Stomach smooth muscle (tissue), 2 donors: ENCODE results near the gene PGM1.

Experiments
- H3K27ac ChIP-seq: one replicate; pipeline ENCODE4 v1.7.0; 2013; ENCODE audit warnings: mild to moderate bottlenecking, low read length, inconsistent platforms
- H3K27me3 ChIP-seq, 2 donors: one replicate each; pipeline ENCODE4 v1.7.0; 2013; ENCODE audit warnings: low read length in 2 of 2; ENCODE audit not compliant: insufficient read depth in 2 of 2, control insufficient read depth in 1 of 2
- H3K36me3 ChIP-seq, 2 donors: one replicate each; pipeline ENCODE4 v1.7.0; 2013; ENCODE audit warnings: low read length in 2 of 2; ENCODE audit not compliant: control insufficient read depth in 2 of 2, insufficient read depth in 2 of 2
- H3K4me1 ChIP-seq: one replicate; pipeline ENCODE4 v1.7.0; 2013; ENCODE audit warnings: low read length; ENCODE audit not compliant: control insufficient read depth, insufficient read depth
- H3K4me3 ChIP-seq, 2 donors: one replicate each; pipeline ENCODE4 v1.7.0; 2013; ENCODE audit warnings: low read length in 2 of 2
- H3K9ac ChIP-seq, 2 donors: one replicate each; pipeline ENCODE4 v1.7.0; 2013; ENCODE audit warnings: low read length in 2 of 2, mild to moderate bottlenecking in 1 of 2
- H3K9me3 ChIP-seq, 2 donors: one replicate each; pipeline ENCODE4 v1.7.0; 2013; ENCODE audit warnings: low read length in 2 of 2; ENCODE audit not compliant: control insufficient read depth in 2 of 2
- donor health status: healthy.
- donor health status: Pancreatic carcinoma.

PGM1 gene

DNA sequence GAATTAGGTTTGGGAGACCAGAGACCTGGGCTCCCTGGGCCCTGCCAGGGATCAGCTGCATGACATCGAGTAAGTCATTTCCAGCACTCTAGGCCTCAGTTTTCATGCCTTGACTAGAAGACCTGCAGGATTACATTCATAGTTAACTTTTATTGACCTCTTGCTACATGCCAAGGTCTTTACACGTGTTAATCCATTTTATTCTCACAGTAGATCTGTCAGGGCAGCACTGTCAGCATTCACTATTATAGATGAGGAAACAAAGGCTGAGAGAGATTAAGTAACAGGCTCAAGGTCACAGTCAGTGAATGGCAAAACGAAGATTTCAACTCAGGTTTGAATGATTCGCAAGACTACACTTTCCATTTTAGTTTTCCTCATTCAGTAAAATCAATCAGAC is 37.0 kb downstream of the PGM1 start:
- Histone ChIP-seq H3K27me3 (no peaks in the 10 kb centered on the region), H3K27ac (no peak overlapping the region), H3K9ac (no peak overlapping the region), H3K36me3 (peaks cover 18 to 26% of the 10 kb centered on the region in 2 donors), H3K4me1 (no peaks in the 10 kb centered on the region), H3K9me3 (no peaks in the 10 kb centered on the region), H3K4me3 (no peak overlapping the region)

DNA sequence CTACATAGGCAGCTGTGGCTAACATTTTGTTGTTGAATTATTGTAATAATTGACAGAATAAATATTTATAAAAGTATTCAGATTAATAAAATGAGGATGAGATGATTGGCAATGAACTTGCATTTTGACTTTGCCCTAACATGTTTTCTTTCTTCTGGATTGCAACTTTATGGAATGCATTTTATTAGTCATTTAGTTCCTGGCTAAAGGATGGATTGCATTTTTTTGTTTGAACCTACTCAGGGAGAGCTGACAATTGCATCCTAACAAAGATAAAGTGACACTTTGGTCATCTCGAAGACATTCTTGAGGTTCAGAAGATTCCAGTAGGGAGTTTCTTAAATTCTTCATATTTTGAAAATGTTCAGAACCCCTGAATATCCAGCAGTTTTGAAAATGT is 37.5 kb downstream of the PGM1 start:
- no peak overlapping the region for H3K9ac ChIP-seq
- no peaks in the 10 kb centered on the region for H3K27me3 ChIP-seq
- H3K27ac ChIP-seq, result no peak overlapping the region
- no peak overlapping the region for H3K4me3 ChIP-seq
- H3K36me3 ChIP-seq, result peaks cover 18 to 26% of the 10 kb centered on the region in 2 donors
- H3K9me3 ChIP-seq, result no peaks in the 10 kb centered on the region
- H3K4me1 ChIP-seq, result no peaks in the 10 kb centered on the region

DNA sequence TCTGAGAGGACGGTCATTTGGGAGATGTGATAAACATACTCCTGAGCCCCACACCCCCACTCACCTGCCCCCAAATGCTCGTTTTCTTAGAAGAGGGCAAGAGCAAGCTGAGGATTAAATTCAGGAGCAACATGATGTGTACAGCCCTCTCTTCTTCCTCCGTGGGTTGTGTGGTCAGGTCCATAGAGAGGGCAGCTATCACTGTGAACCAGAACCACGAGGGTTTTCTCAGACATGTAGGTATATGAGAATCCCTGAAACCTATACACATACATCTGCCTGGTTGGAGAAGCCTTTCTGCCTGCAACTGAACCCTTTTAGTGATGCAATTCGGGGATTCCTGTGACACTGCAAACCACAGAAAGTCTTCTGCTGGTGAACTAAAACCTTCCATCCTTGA is 38.9 kb downstream of the PGM1 start:
- Histone ChIP-seq H3K27ac (no peak overlapping the region), H3K4me3 (no peak overlapping the region), H3K9me3 (no peaks in the 10 kb centered on the region), H3K27me3 (no peaks in the 10 kb centered on the region), H3K36me3 (peaks cover 25 to 35% of the 10 kb centered on the region in 2 donors), H3K4me1 (no peaks in the 10 kb centered on the region), H3K9ac (no peak overlapping the region)

DNA sequence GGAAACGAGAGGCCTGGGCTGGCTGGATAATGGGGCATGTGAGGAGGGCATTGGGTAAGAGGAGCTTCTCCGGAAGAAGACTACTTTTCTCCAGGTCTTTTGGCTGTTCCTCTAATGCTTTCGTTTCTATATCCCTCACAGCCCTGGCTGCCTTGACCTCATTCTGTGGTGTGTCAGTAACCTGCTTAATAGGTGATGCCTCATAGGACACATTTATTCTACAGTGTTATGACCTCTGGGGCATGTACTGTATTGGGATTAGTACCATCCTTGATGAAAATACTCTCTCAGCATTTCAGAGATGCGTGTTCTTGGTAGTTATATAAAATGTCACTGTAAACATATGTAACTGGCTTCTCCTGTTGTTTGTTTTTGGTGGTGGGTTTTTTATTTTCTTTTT is 40.1 kb downstream of the PGM1 start:
- Histone ChIP-seq H3K27ac (no peak overlapping the region), H3K27me3 (no peaks in the 10 kb centered on the region), H3K4me3 (no peak overlapping the region), H3K9ac (no peak overlapping the region), H3K4me1 (no peaks in the 10 kb centered on the region), H3K36me3 (peaks cover 28 to 46% of the 10 kb centered on the region in 2 donors), H3K9me3 (no peaks in the 10 kb centered on the region)

DNA sequence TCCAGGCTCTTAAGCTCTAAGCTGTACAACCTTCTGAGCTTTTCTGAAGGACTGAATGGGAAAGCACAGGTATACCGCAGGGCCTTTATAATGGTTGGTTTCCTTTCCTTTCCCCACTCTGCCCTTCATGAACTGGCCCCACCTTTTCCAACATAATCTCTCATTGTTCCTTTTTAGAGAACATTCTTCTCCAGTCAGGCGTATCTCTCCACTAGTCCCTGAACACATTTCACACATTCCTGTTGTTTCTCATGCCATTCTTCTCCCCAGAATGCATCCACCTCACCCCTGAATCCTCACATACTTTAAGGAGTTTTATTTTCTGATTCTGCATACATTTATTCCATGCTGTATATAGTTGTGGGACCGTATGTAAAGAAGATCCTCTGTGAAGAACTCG is 41.3 kb downstream of the PGM1 start:
- H3K4me1 ChIP-seq, result no peaks in the 10 kb centered on the region
- no peak overlapping the region for H3K9ac ChIP-seq
- H3K27ac ChIP-seq, result no peak overlapping the region
- H3K36me3 ChIP-seq, result peaks cover 32 to 50% of the 10 kb centered on the region in 2 donors
- H3K9me3 ChIP-seq, result no peaks in the 10 kb centered on the region
- no peaks in the 10 kb centered on the region for H3K27me3 ChIP-seq
- no peak overlapping the region for H3K4me3 ChIP-seq

DNA sequence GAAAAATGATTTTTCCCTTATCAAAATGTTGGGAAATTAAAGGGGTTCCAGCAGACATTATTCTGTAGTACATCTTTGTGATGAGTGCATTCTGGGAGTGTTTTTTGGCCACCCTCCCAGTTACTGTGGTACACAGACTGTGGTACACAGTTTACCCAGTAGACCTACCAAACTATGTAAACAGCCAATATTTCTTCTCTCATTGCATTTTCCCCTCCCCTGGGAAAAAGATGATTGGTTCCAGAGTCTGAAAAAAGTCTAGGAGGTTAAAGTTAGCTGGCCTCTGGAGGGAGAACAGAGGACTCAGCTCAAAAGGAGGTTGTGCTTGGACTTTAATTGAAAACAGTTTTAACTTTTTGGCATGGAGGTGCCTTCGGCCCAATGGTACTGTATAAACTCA is 42.5 kb downstream of the PGM1 start:
- H3K27ac ChIP-seq, result no peak overlapping the region
- H3K36me3 ChIP-seq, result peaks cover 26 to 44% of the 10 kb centered on the region in 2 donors
- no peak overlapping the region for H3K9ac ChIP-seq
- H3K9me3 ChIP-seq, result no peaks in the 10 kb centered on the region
- no peaks in the 10 kb centered on the region for H3K4me1 ChIP-seq
- H3K27me3 ChIP-seq, result no peaks in the 10 kb centered on the region
- no peak overlapping the region for H3K4me3 ChIP-seq

DNA sequence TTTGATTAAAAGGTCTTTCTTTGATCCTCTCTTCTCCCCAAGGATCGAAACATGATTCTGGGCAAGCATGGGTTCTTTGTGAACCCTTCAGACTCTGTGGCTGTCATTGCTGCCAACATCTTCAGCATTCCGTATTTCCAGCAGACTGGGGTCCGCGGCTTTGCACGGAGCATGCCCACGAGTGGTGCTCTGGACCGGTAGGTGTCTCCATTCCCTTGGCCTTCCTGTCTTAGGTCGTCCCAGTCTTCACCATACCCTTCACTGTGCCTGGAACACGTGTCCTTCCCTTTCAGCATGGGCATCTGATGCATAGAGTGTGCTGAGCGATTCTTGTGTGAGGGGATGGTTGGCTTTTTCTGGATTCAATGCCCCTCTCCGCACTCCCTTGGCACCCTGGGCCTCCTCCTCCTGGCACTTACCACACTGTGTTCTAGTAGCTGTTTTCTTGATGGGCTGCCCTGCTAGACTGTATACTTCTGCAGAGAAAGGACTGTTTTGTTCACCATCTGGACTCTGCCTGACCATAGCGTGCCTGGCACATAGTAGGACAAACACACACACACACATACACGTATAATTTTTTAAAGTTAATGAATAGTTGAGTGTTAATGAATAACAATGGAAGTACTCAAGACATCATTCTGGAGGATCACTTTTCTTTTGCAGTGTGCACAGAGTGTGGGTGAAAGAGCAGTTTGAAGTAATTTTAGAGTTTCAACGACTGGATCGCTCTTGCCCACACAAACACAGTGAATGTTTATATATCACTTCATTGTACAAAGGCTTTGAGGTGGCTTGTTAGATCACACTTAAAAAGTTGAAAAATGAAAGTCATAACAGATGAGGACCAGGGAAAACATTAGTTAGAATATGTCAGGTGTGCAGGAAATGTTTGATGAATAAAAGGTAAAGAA is 43.2 kb downstream of the PGM1 start:
- Histone ChIP-seq H3K9me3 (no peaks in the 10 kb centered on the region), H3K27me3 (no peaks in the 10 kb centered on the region), H3K4me3 (no peak overlapping the region), H3K27ac (no peak overlapping the region), H3K36me3 (peaks cover 25 to 39% of the 10 kb centered on the region in 2 donors), H3K9ac (no peak overlapping the region), H3K4me1 (no peaks in the 10 kb centered on the region)

DNA sequence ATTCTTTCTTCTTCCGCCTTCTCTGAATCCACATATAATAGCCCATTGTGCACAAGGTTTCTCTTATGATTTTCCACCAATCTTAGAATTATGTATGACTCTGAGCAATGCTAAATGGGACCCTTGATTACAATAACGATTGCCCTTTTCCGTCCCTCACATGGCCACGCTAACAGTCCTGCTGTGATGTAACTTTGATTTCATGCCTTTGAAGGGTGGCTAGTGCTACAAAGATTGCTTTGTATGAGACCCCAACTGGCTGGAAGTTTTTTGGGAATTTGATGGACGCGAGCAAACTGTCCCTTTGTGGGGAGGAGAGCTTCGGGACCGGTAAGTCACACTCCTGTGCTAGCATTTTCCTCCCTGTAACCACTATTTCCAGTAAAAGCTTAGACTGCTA is 45.3 kb downstream of the PGM1 start:
- Histone ChIP-seq H3K4me3 (no peak overlapping the region), H3K36me3 (peaks cover 19 to 29% of the 10 kb centered on the region in 2 donors), H3K4me1 (peaks cover 2% of the 10 kb centered on the region), H3K27ac (no peak overlapping the region), H3K27me3 (no peaks in the 10 kb centered on the region), H3K9ac (no peak overlapping the region), H3K9me3 (no peaks in the 10 kb centered on the region)

DNA sequence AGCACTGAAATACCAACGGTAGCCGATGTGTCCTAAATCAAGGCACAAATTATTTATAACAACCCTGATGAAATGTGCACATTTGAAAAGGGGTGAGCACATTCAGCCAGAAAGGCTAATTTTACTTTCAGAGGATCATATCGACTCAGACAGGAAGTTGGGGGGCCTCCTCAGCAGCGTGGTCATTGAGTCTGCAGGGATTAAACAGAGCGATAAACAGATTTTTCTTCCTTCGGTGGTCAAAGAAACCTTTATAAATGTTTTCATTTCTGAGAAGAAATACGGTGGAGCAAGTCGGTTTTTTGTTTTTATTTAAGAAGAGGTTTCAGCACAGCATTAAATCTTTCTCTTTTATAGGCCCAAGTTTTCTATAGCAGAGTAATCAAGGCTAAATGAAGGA is 45.7 kb downstream of the PGM1 start:
- H3K4me1 ChIP-seq, result peaks cover 6% of the 10 kb centered on the region
- H3K36me3 ChIP-seq, result peaks cover 19 to 29% of the 10 kb centered on the region in 2 donors
- no peak overlapping the region for H3K27ac ChIP-seq
- no peak overlapping the region for H3K9ac ChIP-seq
- H3K9me3 ChIP-seq, result no peaks in the 10 kb centered on the region
- H3K4me3 ChIP-seq, result no peak overlapping the region
- no peaks in the 10 kb centered on the region for H3K27me3 ChIP-seq

DNA sequence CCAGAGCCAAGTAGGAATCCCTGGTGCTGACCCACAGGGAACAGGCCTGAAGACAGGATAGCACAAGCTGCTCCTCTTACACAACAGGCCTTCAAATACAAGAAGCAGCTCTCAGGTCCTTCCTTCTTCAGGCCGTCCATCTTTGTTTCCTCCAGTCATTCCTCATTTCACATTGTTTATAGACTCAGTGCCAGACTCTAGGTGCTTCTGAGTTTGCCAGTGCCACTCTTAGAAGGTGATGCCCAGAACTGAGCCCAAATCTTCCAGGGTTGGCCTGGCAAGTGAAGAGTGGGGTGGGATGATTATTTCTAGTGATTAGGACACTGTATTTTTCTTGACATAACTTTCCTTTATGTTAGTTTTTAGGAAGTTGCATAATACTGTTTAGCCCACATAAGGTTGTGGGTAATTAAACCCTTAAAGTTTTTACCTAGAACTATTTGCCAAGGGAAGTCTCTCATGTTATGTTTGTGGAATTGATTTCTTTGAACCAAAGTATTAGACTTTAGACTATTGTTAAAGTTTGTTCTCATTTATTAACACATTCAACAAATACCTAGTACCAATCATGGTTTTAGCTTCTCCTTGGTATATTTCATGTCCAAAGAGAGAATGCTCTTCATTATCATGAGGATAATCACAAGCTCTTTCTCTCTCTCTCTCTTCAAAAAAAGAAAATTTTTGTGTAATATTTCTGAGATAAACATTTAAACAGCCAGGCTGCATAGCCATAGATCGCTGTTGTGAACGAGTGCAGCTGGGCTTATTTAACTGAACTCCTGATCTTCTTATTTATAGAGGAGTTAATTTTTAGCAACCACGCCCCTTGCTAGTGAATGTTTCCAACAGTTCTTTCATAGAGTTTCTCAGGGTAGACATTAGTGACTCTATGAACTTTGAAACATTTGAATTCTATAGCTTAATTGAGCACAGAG is 47.7 kb downstream of the PGM1 start:
- H3K27ac ChIP-seq, result no peak overlapping the region
- peaks cover 10% of the 10 kb centered on the region for H3K4me1 ChIP-seq
- H3K9ac ChIP-seq, result no peak overlapping the region
- H3K36me3 ChIP-seq, result peaks cover 19 to 25% of the 10 kb centered on the region in 2 donors
- no peaks in the 10 kb centered on the region for H3K27me3 ChIP-seq
- H3K9me3 ChIP-seq, result no peaks in the 10 kb centered on the region
- no peak overlapping the region for H3K4me3 ChIP-seq
